ENCODE measurements around the gene CDH4.

The CDH4 gene

DNA sequence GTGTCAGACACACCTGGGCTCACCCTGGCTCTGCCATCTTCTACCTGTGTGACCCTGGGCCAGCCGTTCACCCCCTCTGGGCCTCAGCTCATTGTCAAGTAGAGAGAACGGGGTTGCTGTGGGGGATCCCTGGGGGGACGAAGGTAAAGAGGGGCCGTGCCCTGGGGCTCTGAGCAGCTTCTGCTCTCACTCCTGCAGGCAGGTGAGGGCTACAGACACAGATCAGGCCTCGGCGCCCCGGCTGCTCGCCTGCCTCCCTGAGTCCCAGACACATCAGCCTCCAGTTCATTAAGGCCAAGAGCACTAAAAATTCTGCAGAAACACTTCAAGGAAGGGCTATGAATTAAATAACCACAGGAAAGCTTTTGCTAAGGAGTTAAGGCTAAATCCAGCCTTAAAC is 394.4 kb downstream of the CDH4 start:
- DNase-seq (ENCODE audit: low spot score) (no peak), FAIRE-seq (no peak)

DNA sequence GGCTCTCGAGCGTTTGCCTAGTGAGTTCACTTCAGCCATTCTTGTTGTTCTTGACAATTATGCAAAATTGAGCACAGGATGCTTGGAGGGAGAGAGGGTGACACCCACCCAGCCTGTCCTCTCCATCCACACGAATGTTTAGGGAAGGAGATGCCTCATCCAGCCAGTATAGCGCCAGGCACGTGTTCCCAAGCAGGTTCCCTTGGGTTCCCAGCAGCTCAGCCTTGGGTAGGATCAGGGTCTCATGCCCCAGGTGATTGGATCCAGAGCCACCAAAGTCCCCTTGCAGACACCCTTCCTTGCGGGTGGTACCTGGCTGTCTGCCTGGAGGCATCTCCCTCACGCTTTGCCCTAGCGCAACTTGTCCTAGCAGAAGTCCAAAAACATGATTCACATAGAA is 394.9 kb downstream of the CDH4 start:
- no peak for DNase-seq (ENCODE audit: low spot score)
- FAIRE-seq = no peak

DNA sequence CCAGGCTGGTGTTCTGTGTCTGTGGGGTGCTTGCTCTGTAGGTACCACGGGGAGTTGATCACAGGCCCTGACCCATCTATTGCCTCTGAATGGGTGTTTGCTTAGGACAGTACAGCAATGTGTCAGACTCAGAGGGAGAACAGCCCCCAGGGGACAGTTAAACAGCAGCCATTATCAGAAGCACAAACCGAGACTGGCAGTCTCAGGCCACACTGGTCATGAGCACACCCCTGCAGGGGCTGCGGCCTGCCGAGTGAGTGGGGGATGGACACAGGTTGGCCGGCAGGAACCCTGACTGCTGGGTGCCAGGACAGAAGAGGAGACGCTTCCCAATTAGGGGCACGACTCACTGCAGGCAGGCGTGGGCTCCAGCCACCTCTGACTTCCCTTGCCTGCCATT is 395.6 kb downstream of the CDH4 start:
- FAIRE-seq (no peak), DNase-seq (ENCODE audit: low spot score) (no peak)

DNA sequence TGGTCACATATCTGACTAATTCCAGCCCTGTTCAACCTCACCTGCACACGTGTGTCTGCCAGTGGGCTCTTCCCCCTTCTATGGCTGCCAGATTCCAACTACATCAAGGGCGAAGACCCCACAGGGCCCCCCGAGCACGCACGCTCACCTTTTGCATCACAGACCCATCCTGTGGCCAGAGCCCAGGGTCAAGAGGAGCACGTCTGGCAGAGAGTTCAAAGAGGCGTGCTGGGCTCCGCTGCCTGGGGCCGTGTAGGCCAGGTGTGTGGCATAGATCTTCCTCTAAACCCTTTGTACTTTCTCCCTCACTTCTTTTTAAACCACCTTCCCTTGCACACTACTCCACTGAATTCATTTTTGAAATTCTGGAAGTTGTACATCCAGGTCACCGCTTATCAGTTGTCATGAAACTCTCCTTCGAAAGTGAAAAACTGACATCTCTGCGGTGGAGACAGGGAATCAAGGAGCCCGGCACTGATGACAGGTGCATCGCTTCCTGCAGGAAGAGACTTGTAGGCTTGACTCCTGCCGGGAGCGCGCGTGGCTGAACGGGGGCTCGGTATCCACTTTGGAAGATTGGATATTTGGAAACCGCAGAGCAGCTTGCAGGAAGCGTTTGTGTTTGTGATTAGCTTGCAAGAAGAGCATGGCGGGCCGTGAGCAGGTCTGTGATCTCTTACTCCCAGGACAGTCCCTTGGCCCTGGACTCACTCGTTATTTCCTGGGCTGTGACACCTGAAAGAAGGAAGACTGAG is 397.2 kb downstream of the CDH4 start:
- DNase-seq (ENCODE audit: low spot score) (no peak), FAIRE-seq (no peak)

DNA sequence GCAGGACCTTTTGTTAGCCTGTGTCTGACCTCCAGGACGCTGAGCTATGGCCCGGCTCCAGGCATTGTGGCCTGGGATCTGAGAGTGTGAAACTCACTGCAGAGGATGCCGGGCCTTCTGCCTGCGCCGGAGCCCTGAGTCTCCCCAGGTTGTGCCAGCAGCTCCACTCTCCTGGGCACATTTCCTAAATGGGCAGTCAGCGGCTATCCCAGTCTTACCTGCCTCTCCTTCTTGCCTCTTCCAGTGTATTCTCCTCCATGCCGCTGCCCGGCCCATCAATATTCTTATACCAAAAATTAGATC is 397.8 kb downstream of the CDH4 start:
- DNase-seq (ENCODE audit: low spot score) (no peak), FAIRE-seq (no peak)

DNA sequence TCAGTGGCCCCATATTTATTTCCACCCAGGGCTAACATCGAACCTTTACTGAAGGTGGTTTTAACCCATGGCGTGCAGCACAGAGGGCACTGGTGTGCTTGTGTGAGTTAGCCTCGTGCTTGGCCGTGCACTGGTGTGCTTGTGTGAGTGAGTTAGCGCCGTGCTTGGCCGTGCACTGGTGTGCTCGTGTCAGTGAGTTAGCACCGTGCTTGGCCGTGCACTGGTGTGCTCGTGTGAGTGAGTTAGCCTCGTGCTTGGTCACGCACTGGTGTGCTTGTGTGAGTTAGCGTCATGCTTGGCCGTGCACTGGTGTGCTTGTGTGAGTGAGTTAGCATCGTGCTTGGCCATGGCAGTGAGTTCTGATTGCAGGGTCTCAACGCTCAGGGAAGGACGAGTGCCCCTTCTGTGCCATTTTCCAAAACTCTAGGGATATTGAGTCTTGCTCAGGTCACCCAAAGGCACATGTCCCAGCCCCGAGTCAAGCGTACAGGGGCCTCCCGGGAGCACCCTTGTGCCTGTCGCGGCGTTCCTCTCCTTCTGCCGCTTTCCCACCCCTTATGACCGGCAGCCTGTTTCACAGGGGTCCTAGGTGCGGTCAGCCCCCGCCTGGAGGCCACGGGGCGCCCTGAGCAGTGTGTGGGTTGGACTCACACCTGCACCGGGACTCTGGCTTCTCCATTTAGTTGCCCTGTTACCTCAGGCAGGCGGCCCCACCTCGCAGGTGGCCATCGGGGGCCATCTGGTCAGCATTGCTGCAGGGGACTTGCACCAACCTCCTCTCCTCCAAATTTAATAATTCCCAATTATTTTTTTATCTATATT is 399.1 kb downstream of the CDH4 start:
- no peak for FAIRE-seq
- DNase-seq (ENCODE audit: low spot score) = no peak

DNA sequence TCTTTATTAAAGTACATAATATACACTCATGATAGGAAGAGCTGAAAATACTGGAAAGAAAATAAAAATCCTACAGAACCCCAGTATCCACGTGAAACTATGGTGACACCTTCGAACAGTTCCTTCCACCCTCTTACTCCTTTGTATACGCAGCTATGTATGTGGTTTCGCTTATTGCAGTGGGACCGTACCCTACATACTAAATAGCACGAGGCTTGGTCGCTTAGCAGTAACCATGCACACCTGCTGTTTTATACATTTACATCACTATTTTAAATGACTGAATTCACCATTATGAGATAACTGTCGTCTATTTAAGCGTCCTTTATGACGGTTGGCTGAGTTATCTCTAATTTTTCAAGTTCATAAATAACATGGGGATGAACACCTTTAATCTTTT is 400.1 kb downstream of the CDH4 start:
- no peak for DNase-seq (ENCODE audit: low spot score)
- FAIRE-seq = no peak

DNA sequence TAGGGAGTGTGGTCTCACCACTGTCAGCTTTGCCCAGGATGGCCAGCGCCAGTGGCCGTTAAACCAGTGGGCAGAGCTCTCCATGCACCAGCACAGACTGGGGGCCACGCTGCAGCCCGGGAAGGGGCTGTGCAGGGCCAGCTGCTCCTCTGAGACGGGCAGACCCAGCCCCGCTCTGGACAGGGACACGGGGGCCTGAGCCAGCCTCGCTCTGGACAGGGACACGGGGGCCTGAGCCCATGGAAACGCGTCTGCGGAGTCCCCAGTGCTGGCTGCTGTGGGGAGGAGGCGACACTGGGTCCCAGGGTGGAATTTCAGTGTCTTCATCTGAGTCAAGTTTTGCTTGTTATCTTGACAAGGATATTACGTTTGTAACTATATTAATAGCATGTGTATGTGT is 402.7 kb downstream of the CDH4 start:
- FAIRE-seq (no peak), DNase-seq (ENCODE audit: low spot score) (no peak)

DNA sequence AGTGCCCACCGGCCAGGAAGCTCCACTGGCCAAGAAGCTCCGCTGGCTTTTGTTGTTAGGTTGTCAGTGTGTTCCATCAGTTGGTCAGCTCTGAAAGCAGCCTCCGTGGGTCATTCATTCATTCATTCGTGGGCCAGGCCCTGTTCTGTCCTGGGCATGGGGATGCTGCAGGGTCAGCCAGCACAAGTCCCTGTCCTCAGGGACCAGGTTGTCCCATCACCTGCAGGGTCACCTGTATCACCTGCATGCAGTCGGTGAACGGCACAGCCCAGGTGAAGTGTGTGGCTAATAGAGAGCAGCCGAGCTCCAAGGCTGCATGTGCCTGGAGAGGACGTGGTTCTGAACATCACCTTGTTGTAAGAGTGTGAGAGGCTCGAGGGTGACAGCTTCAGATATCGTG is 403.5 kb downstream of the CDH4 start:
- no peak for DNase-seq (ENCODE audit: low spot score)
- FAIRE-seq = no peak

DNA sequence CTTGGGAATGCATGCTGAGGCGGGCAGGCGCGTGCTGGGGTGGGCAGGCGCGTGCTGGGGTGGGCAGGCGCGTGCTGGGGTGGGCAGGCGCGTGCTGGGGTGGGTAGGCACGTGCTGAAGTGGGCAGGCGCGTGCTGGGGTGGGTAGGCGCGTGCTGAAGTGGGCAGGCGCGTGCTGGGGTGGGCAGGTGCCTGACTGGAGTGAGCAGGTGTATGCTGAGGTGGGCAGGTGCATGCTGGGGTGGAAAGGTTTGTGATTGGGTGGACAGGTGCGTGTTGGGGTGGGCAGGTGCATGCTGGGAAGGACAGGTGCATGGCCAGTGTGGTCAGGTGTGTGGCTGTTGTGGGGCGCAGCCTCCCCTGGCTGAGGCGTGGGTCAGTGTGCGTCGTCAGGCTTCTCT is 404.1 kb downstream of the CDH4 start:
- no peak for DNase-seq (ENCODE audit: low spot score)
- no peak for FAIRE-seq

DNA sequence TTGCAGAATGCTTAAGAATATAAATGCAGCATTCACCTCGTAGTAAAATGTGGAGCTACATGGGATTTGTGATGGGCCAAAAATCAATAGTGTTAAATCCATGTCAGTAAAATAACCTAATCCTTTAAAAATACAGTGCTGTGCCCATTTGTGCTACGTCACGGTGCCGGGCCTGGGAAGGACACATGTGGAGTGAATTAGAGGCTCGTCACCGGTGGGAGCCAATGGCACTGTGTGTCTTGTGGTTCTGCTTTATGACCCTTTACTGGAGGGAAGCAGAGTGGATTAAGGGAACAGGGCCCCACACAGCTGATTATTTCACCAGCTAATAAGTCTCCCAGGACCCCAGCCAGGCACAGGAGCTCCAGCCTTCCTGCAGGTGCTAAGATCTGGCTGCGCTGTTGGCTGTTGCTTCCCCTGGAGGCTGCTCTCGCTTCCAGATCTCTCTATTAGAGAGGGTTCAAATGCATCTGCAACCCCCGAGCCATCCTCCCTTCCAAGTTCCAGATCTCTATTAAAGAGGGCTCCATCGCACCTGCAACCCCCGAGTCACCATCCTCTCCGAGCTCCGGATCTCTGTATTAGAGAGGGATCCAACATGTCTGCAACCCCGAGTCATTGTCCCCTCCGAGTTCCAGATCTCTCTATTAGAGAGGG is 405.8 kb downstream of the CDH4 start:
- DNase-seq (ENCODE audit: low spot score) (no peak), FAIRE-seq (no peak)

DNA sequence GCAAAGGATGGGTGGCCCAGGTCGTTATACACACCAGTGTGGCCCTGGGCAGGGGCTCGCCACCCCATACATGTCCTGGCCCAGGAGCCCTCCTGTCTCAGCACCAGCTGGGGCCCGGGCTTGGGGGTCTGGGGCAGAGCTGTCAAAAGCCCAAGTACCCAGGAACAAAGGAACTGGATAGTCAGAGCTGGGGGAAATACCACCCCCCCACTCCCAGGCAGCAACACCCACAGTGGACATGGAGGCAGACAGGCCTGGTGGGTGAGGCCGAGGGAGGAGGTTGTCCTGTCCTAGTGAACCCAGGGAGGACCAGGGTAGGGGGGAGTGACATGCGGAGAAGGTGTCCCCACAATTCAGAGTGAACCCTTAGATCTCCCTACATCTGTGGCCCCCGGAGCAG is 406.5 kb downstream of the CDH4 start:
- FAIRE-seq = no peak
- DNase-seq (ENCODE audit: low spot score) = no peak

DNA sequence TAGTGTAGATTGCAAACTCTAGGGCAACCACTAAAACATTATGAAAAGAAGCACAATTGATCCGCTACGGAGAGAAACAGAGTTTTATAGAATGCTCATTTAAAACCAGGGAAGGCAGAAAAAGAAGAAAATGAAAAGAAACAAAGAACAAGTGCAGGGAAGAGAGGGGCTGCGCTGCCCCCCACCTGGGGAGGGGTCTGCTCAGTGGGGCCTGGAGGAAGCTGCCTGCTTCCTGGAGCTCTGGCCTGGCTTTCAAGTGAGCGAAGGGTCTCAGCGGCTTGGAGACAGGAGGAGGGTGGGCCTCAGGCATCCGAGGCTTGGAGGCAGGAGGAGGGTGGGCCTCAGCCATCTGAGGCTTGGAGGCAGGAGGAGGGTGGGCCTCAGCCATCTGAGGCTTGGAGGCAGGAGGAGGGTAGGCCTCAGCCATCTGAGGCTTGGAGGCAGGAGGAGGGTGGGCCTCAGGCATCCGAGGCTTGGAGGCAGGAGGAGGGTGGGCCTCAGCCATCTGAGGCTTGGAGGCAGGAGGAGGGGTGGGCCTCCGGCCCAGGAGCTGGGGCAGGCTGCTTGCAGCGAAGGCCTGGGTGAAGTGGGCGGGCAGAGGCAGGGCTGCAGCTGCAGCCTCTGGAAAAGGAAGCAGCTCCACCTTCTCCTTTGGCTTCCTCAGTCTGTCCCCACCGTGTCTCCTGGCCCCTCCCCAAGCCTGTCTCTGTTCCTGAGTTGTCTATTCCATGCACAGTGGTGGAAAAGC is 407.4 kb downstream of the CDH4 start:
- FAIRE-seq (no peak), DNase-seq (ENCODE audit: low spot score) (no peak)

DNA sequence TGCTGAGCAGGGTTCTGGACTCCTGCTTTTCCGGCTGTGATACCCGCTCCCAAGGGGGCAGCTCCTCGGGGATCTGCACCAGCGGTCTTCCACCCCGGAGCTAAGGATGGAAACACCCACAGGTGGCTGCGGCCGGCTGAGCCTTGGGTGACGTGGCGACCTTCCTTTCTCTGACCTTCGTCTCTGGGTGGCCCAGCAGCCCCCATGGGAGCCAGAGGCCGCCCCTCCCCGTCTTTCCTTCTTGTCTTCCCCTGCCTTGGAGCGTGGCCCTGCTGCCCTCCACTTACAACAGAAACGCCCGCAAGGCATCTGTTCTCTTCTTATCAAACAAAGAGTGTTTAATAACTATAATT is 407.9 kb downstream of the CDH4 start:
- FAIRE-seq (no peak), DNase-seq (ENCODE audit: low spot score) (no peak)

DNA sequence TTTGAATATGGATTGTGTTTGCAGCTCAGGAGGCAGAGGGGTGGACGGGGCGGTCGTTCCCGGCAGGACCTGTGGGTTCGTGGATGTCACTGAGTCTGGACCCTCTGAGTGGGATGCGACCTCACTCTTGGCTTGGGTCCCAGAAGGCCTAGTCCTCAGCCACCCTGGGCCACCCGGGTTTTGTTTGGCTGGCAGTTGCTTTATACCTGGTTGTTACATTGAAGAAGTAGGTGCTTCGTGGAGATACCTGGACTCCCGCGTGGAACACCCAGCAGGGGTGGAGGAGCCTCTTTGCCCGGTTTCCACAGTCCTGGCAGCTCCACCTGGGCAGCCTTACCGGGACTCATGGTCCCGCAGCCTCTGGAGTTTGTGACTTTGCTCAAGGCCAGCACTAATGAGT is 408.5 kb downstream of the CDH4 start:
- no peak for FAIRE-seq

DNA sequence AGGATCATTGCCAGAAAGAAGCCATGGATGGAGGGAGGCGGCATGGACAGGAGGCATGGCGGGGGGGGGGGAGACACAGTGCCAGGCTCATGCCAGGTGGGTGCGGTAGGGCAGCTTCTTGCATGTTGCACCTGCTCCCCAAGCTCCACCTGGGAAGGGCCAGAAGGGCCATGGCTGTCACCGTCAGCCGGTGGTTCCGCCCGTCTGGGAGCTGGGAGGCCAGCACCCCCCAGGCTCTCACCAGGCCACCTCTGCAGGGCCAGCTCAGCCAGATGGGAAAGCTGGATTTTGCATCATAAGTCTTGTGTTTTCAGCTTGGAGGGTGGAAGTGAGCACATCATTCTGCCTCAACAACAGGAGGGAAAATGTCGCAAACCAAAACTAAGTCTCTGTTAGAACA is 409.0 kb downstream of the CDH4 start:
- no peak for DNase-seq (ENCODE audit: low spot score)
- FAIRE-seq = no peak

More for the DNA sequence above, 408.5 kb downstream of the CDH4 start:
- no peak for DNase-seq (ENCODE audit: low spot score)

DNA sequence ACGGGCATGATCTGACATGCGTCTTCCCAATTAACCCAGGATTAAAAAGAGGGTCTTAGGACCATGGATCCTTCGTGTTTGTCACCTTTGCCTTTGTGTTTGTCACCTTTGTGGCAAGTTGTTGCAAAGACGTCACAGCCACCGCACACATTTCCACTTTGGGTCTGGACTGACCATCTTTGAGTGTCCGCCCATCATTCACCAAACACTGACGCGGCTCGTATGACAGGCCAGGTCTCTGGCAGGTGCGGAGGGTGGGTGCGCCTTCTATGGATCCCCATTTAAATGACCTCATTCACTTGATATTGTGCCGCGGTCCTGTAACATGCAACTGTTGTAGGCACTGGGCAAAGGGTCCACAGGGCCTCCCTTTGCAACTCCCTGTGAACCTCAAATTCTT is 409.5 kb downstream of the CDH4 start:
- no peak for DNase-seq (ENCODE audit: low spot score)
- no peak for FAIRE-seq

DNA sequence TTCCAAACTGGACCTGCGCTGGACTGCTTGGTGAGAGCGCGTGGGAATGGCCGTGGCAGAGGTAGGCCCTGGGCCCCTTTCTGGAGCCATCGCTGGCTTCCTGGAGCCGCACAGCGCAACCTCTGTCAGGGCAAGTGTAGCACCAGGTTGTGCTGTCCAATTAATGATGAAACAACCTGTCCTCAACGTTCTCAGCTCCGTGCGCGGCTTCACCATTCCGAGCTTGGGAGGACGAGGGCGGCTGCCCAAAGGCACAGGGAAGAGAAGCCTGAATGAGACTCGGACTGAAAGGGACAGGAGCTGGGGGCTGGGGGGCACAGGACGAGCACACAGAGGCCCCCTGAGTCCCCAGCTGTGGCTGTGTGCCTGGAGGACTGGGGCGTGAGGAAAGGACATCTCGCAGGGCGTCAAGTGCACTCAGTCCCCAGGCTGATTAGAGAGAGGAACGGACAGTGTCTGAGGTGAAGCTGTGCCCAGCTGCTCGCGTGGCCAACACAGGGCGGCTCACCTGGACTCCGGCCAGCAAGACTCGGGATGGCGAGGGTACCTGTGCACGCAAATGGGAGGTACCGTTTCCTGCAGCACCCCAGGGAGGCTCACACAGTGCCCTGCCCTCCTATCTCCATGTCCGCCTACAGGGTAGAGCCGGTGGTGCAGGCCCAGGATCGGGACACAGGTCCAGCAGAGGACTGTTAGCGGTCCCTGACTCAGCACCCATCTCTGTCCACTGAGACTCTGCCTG is 410.3 kb downstream of the CDH4 start:
- DNase-seq (ENCODE audit: low spot score) (no peak), FAIRE-seq (no peak)

DNA sequence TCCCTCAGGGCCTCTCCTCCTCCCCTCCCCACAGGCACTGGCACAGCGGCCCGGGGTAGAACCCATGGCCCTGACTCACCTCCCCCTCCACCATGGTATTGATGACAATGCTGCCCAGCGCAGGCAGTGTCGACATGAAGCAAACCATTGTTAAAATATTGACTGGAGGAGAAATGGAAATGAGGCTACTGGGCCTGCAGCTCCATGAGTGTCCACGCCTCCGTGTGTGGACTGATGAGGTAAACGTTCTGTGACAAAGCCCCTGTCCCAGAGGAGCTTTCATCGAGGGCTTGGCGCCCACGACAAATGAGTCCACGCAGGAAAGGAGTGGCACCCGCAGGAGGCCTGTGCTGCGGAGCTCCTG is 410.9 kb downstream of the CDH4 start:
- FAIRE-seq = no peak
- no peak for DNase-seq (ENCODE audit: low spot score)

DNA sequence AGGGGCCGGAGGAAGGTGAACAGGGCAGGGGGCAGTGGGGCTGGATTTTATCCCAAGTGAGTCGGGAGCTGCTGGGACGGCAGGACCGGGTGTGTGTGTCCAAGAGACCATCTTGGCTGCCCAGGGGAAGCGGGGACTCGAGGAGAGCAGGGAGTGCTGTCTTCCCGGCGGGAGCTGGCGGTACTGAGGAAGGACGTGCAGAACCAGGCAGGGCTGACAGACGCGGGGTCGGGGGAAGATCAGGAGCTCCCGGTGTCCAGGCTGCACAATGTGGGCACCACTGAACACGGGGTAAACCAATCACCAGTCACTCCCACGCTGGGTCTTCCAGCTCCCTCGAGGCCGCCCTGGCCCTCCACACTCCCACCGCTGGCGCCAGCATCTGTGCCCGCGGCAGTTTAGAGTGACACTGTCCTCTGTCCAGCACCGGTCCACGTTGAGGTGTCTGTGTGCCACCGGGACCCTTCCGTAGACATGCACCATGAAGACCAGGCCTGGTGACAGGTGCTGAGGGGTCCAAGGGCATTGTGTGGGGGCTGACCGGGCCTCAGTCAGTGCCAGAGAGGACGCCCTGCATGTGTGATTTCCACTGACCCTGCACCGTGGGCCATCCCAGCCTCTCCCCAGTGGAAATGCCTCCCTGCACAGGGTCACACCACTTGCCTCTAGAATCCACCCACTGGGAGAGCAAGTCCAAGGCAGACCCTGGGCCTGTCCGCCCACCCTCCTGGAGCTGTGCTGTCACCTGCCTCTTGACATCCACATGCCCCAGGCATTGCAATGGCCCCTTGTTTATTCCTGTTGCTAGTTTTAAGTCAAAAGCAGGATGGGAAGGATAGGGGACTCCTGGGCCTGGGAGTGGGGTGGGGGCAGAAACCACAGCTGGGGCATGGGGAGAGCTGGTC is 411.7 kb downstream of the CDH4 start:
- DNase-seq (ENCODE audit: low spot score) (no peak), FAIRE-seq (no peak)
